HepG2 (cell line): ENCODE results near the gene SRRT. TPM values are rescaled to one million over a fixed set of nuclear protein-coding genes. Genes with fewer than 3 reads are reported as not detected.

Source experiments
- ATAC-seq: fragments of 200-7000 bp; cut with Tn5 transposase; 3 replicates; pipeline ENCODE4 v1.9.1; 2020; ENCODE audit warnings: mild to moderate bottlenecking, moderate library complexity
- BruUV-seq: library from RNA; stranded (reverse); fragments of 400-500 nt; replicated peaks from 2 replicates; lab custom pipeline; 2021; lab: Mats Ljungman, UMichigan
- CTCF ChIA-PET: fragments of 300-600 bp; formaldehyde crosslinking; extraction: SDS; loops from one replicate; lab custom pipeline; 2021; ENCODE audit warnings: low total read pairs, inconsistent platforms, low intra/inter-chr PET ratio; lab: Yijun Ruan, JAX
- POLR2A ChIA-PET: fragments of 350-600 bp; sonication (Branson Sonifier 250); formaldehyde crosslinking; loops from one replicate; lab custom pipeline; 2020; ENCODE audit warnings: antibody characterized with exemption, inconsistent platforms; lab: Yijun Ruan, JAX
- DNase-seq: peaks from one replicate; pipeline ENCODE4 v3.0.0-alpha.2; 2015; ENCODE audit warnings: low spot score
- FAIRE-seq: peaks from 3 replicates; lab custom pipeline; 2011; peaks lifted over from hg19 to GRCh38; lab: Jason Lieb, UNC
- H2AFZ ChIP-seq: one replicate; pipeline ENCODE4 v1.6.1; 2011; ENCODE audit warnings: low read length, inconsistent platforms
- H3K27ac ChIP-seq: fragments of 300-600 bp; 3 replicates; pipeline ENCODE4 v1.8.0; 2011; ENCODE audit warnings: mixed run types, mild to moderate bottlenecking, mixed read lengths, low read length, inconsistent platforms; ENCODE audit not compliant: insufficient read depth; ENCODE audit errors: extremely low read length
- H3K27me3 ChIP-seq, 2 experiments: fragments of 200-600 bp in 1 of 2; 2 replicates in 1 of 2; 3 replicates in 1 of 2; pipeline versions ENCODE4 v1.6.0 to v1.8.0; 2011; ENCODE audit warnings: low read length in 2 of 2, mild to moderate bottlenecking in 2 of 2, moderate library complexity in 2 of 2, inconsistent platforms in 1 of 2; ENCODE audit not compliant: insufficient read depth in 2 of 2, control insufficient read depth in 1 of 2
- H3K36me3 ChIP-seq, 2 experiments: fragments of 200-600 bp in 1 of 2; replicated peaks in 1 of 2; 2 replicates in 1 of 2; 3 replicates in 1 of 2; pipeline versions ENCODE4 v1.5.1 to v1.8.0; 2011; ENCODE audit warnings: low read length in 2 of 2, inconsistent platforms in 1 of 2; ENCODE audit not compliant: insufficient read depth in 2 of 2, control insufficient read depth in 1 of 2
- H3K4me1 ChIP-seq: 2 replicates; pipeline ENCODE4 v1.5.1; 2012; ENCODE audit warnings: low read length, inconsistent platforms; ENCODE audit not compliant: insufficient read depth
- H3K4me2 ChIP-seq: 2 replicates; pipeline ENCODE4 v1.6.0; 2011; ENCODE audit warnings: low read depth, low read length, inconsistent platforms
- H3K4me3 ChIP-seq, 3 experiments: fragments of 200-600 bp in 1 of 3; sonication (generic), shearing (Covaris generic) in 1 of 3; replicated peaks in 1 of 3; 2 replicates each; pipeline ENCODE4 v1.5.1; 2011 to 2016; ENCODE audit warnings: low read length in 3 of 3, inconsistent platforms in 2 of 3, low read depth in 2 of 3, mild to moderate bottlenecking in 2 of 3, control low read depth in 1 of 3, mixed read lengths in 1 of 3; ENCODE audit not compliant: insufficient read depth in 1 of 3
- H3K79me2 ChIP-seq: one replicate; pipeline ENCODE4 v1.6.1; 2011; ENCODE audit warnings: low read length, inconsistent platforms; ENCODE audit not compliant: insufficient read depth
- H3K9ac ChIP-seq: 2 replicates; pipeline ENCODE4 v1.6.0; 2011; ENCODE audit warnings: mild to moderate bottlenecking, low read depth, low read length, inconsistent platforms; ENCODE audit not compliant: insufficient read depth
- H3K9me3 ChIP-seq: 2 replicates; pipeline ENCODE4 v1.5.1; 2012; ENCODE audit warnings: mild to moderate bottlenecking, low read length
- H4K20me1 ChIP-seq: 2 replicates; pipeline ENCODE4 v1.6.0; 2011; ENCODE audit warnings: inconsistent platforms, mild to moderate bottlenecking, low read length, moderate library complexity; ENCODE audit not compliant: insufficient read depth
- HCFC1 ChIP-seq: fragments of 150-350 bp; IDR thresholded peaks from 2 replicates; pipeline ENCODE4 v1.6.1; 2014; ENCODE audit warnings: low read depth, low read length
- NCOA2 ChIP-seq: sonication (generic); formaldehyde crosslinking; IDR thresholded peaks from 2 replicates; pipeline ENCODE4 v1.8.0; 2022; ENCODE audit warnings: inconsistent platforms
- NR3C1 ChIP-seq: sonication (generic); formaldehyde crosslinking; IDR thresholded peaks from 2 replicates; pipeline ENCODE4 v1.4.0; 2020; ENCODE audit warnings: missing genetic modification reagents
- SATB2 ChIP-seq: sonication (generic); formaldehyde crosslinking; IDR thresholded peaks from 2 replicates; pipeline ENCODE4 v1.5.0; 2020; ENCODE audit warnings: missing genetic modification reagents
- TCF12 ChIP-seq, 2 experiments: fragments of 450-650 bp in 1 of 2; sonication (generic) in 1 of 2; formaldehyde crosslinking in 1 of 2; IDR thresholded peaks; 2 replicates each; pipeline versions ENCODE4 v1.6.1 to v1.8.0; 2017 to 2022; ENCODE audit warnings: antibody characterized with exemption in 1 of 2, mild to moderate bottlenecking in 1 of 2, missing genetic modification reagents in 1 of 2, moderate library complexity in 1 of 2
- TGIF2 ChIP-seq: IDR thresholded peaks from 2 replicates; pipeline ENCODE4 v1.6.1; 2016; ENCODE audit warnings: control low read depth, missing compliant biosample characterization
- TOPORS ChIP-seq: sonication (generic); formaldehyde crosslinking; IDR thresholded peaks from 2 replicates; pipeline ENCODE4 v1.8.0; 2023; ENCODE audit warnings: mild to moderate bottlenecking, missing genetic modification reagents
- ZEB1 ChIP-seq: IDR thresholded peaks from 2 replicates; pipeline ENCODE4 v1.6.1; 2012; ENCODE audit warnings: mild to moderate bottlenecking, low read depth, inconsistent platforms; ENCODE audit not compliant: insufficient replicate concordance
- ZFP37 ChIP-seq: sonication (generic); formaldehyde crosslinking; IDR thresholded peaks from 2 replicates; pipeline ENCODE4 v1.4.0; 2020; ENCODE audit warnings: missing genetic modification reagents, borderline replicate concordance
- ZNF335 ChIP-seq: sonication (generic); formaldehyde crosslinking; IDR thresholded peaks from 2 replicates; pipeline ENCODE4 v1.4.0; 2020; ENCODE audit warnings: missing genetic modification reagents
- WGBS: methylation state at CpG from one replicate; pipeline ENCODE4 v1.1.6; 2017; ENCODE audit warnings: low lambda C conversion rate; 5-methylcytosine and 5-hydroxymethylcytosine counted together
- in situ Hi-C: cut with HindIII; loops from 2 replicates; pipeline ENCODE4 v1.10.0; 2017; ENCODE audit warnings: low pct_unique_long_range_greater_than_20kb; ENCODE audit not compliant: extremely low pct_ligation_motif_present
- intact Hi-C: fragments of 100-400 bp; cut with micrococcal nuclease; formaldehyde crosslinking; loops from one replicate; pipeline ENCODE4 v1.10.0; 2022; ENCODE audit not compliant: unreplicated experiment
- polyA plus RNA-seq, 8 experiments: library from polyadenylated mRNA; depleted of rRNA in 3 of 8; stranded (reverse) in 7 of 8; unstranded in 1 of 8; fragments of >200 nt; fragmentation: Illumina TruSeq in 4 of 8; extraction: Trizol in 4 of 8; gene quantifications; 2 replicates each; pipeline versions ENCODE4 v1.2.1 to v1.2.3, GENCODE V29; 2011 to 2016; ENCODE audit warnings: low read depth in 4 of 8, missing spikeins in 1 of 8, mixed read lengths in 1 of 8; ENCODE audit not compliant: insufficient read depth in 1 of 8
- total RNA-seq, 5 experiments: library from RNA; depleted of rRNA; stranded (reverse); fragments of >200 nt; fragmentation: Illumina TruSeq; extraction: Trizol; gene quantifications; 2 replicates each; pipeline ENCODE4 v1.2.3, GENCODE V29; 2016; ENCODE audit warnings: low read depth in 1 of 5
- TF ChIP-seq, protein P1 (sequence below): sonication (generic); formaldehyde crosslinking; IDR thresholded peaks from 2 replicates; pipeline ENCODE4 v1.5.1; 2020; ENCODE audit warnings: missing genetic modification reagents, mild to moderate bottlenecking, borderline replicate concordance
- TF ChIP-seq, protein P2 (sequence below): sonication (generic); formaldehyde crosslinking; IDR thresholded peaks from 2 replicates; pipeline ENCODE4 v1.4.0; 2020; ENCODE audit warnings: missing genetic modification reagents, borderline replicate concordance
- TF ChIP-seq, protein P3 (sequence below): IDR thresholded peaks from 2 replicates; pipeline ENCODE4 v1.6.1; 2016; ENCODE audit warnings: mild to moderate bottlenecking, missing biosample characterization, missing genetic modification reagents
- TF ChIP-seq, protein P4 (sequence below): sonication (generic); formaldehyde crosslinking; IDR thresholded peaks from 2 replicates; pipeline ENCODE4 v1.4.0; 2020; ENCODE audit warnings: missing genetic modification reagents, borderline replicate concordance

The SRRT gene
- total and polyA plus RNA-seq, 2 of the 13 experiments (the other 11 are each of a cell fraction or from before 2014, with no cell fraction given): 26.2 to 106 TPM

DNA sequence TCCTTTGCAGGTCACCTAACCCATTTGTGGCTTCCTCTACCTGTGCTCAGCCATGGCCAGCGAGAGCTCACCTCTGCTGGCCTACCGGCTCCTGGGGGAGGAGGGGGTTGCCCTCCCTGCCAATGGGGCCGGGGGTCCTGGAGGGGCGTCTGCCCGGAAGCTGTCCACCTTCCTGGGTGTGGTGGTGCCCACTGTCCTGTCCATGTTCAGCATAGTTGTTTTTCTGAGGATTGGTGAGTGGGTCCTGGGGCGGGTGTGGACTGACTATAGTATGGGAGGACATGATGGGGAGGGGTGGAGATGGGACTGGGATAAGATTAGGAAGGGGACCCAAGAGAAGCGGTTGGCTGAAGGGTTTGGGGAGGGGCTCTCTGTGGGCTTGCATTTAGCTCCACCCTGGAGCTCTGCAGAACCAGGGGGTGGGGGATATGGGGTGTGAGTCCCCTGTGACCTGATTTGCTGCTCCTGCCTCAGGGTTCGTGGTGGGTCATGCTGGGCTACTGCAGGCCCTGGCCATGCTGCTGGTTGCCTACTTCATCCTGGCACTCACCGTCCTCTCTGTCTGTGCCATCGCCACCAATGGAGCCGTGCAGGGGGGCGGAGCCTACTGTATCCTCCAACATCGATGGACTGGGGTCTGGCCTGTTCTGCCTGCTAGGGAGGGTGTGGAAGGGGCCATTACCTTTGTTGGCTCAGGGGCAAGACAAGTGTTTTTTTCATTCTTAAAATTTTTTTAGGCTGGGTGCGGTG, 20.6 kb upstream of the SRRT start:
- Histone ChIP-seq H3K27ac (no peak overlapping the region), H3K4me3 (no peak overlapping the region), H3K4me1 (peaks cover 23% of the 10 kb centered on the region), H3K9ac (no peak overlapping the region), H4K20me1 (no peaks in the 10 kb centered on the region), H2AFZ (no peak overlapping the region), H3K4me2 (no peak overlapping the region), H3K79me2 (no peaks in the 10 kb centered on the region), H3K36me3 (no peaks in the 10 kb centered on the region), H3K9me3 (no peaks in the 10 kb centered on the region), H3K27me3 (no peaks in the 10 kb centered on the region; a peak in 1 of 5 replicates)
- FAIRE-seq (no peak), ATAC-seq (no peak), DNase-seq (no peak)
- POLR2A ChIA-PET: interaction anchor here (0.8 to 4.8 kb wide), 2 partner anchors 21 to 54 kb away, joined by 4 to 66 read pairs; partner anchors contain the start of gene SRRT
- 96% methylated on average over 9 of the region's 14 CpGs for WGBS
- CTCF ChIA-PET: no interaction called here
- in situ Hi-C loops (loop anchor here (10.0 kb wide), 2 partner anchors 60 to 150 kb away; partner anchors contain the start of gene POP7), intact Hi-C loops (no loop called here)
- no TSS peak for BruUV-seq
- no peak for TF ChIP-seq TCF12 (IDR thresholded peaks at IDR 0.05)
- no peak for TF ChIP-seq TCF12 (CRISPR knock-in tag; IDR thresholded peaks at IDR 0.05)
- TF ChIP-seq, protein P1, sequence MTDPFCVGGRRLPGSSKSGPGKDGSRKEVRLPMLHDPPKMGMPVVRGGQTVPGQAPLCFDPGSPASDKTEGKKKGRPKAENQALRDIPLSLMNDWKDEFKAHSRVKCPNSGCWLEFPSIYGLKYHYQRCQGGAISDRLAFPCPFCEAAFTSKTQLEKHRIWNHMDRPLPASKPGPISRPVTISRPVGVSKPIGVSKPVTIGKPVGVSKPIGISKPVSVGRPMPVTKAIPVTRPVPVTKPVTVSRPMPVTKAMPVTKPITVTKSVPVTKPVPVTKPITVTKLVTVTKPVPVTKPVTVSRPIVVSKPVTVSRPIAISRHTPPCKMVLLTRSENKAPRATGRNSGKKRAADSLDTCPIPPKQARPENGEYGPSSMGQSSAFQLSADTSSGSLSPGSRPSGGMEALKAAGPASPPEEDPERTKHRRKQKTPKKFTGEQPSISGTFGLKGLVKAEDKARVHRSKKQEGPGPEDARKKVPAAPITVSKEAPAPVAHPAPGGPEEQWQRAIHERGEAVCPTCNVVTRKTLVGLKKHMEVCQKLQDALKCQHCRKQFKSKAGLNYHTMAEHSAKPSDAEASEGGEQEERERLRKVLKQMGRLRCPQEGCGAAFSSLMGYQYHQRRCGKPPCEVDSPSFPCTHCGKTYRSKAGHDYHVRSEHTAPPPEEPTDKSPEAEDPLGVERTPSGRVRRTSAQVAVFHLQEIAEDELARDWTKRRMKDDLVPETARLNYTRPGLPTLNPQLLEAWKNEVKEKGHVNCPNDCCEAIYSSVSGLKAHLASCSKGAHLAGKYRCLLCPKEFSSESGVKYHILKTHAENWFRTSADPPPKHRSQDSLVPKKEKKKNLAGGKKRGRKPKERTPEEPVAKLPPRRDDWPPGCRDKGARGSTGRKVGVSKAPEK: no peak
- no peak for TF ChIP-seq NCOA2 (CRISPR knock-in tag)
- no peak for TF ChIP-seq HCFC1
- no peak for TF ChIP-seq TGIF2 (CRISPR knock-in tag)
- TF ChIP-seq NR3C1 (CRISPR knock-in tag): no peak
- TF ChIP-seq ZNF335 (CRISPR knock-in tag): no peak
- TF ChIP-seq, protein P2, sequence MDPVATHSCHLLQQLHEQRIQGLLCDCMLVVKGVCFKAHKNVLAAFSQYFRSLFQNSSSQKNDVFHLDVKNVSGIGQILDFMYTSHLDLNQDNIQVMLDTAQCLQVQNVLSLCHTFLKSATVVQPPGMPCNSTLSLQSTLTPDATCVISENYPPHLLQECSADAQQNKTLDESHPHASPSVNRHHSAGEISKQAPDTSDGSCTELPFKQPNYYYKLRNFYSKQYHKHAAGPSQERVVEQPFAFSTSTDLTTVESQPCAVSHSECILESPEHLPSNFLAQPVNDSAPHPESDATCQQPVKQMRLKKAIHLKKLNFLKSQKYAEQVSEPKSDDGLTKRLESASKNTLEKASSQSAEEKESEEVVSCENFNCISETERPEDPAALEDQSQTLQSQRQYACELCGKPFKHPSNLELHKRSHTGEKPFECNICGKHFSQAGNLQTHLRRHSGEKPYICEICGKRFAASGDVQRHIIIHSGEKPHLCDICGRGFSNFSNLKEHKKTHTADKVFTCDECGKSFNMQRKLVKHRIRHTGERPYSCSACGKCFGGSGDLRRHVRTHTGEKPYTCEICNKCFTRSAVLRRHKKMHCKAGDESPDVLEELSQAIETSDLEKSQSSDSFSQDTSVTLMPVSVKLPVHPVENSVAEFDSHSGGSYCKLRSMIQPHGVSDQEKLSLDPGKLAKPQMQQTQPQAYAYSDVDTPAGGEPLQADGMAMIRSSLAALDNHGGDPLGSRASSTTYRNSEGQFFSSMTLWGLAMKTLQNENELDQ (CRISPR knock-in tag): no peak
- TF ChIP-seq ZFP37 (CRISPR knock-in tag): no peak
- TF ChIP-seq, protein P3, sequence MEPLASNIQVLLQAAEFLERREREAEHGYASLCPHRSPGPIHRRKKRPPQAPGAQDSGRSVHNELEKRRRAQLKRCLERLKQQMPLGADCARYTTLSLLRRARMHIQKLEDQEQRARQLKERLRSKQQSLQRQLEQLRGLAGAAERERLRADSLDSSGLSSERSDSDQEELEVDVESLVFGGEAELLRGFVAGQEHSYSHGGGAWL (CRISPR knock-in tag): no peak
- TF ChIP-seq ZEB1: no peak
- TF ChIP-seq, protein P4, sequence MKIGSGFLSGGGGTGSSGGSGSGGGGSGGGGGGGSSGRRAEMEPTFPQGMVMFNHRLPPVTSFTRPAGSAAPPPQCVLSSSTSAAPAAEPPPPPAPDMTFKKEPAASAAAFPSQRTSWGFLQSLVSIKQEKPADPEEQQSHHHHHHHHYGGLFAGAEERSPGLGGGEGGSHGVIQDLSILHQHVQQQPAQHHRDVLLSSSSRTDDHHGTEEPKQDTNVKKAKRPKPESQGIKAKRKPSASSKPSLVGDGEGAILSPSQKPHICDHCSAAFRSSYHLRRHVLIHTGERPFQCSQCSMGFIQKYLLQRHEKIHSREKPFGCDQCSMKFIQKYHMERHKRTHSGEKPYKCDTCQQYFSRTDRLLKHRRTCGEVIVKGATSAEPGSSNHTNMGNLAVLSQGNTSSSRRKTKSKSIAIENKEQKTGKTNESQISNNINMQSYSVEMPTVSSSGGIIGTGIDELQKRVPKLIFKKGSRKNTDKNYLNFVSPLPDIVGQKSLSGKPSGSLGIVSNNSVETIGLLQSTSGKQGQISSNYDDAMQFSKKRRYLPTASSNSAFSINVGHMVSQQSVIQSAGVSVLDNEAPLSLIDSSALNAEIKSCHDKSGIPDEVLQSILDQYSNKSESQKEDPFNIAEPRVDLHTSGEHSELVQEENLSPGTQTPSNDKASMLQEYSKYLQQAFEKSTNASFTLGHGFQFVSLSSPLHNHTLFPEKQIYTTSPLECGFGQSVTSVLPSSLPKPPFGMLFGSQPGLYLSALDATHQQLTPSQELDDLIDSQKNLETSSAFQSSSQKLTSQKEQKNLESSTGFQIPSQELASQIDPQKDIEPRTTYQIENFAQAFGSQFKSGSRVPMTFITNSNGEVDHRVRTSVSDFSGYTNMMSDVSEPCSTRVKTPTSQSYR: no peak
- TF ChIP-seq SATB2: no peak
- TF ChIP-seq TOPORS (CRISPR knock-in tag): no peak
